Activated CD8-positive, alpha-beta memory T cell treated with anti-CD3 and anti-CD28 coated beads for 36 hours (primary cell): ENCODE measurements around the gene MEPE. TPM values are rescaled to one million over a fixed set of nuclear protein-coding genes. Genes with fewer than 3 reads are reported as not detected.

Source experiments
- CTCF ChIA-PET: fragments of 350-600 bp; sonication (Branson Sonifier 250); formaldehyde crosslinking; loops from one replicate; lab custom pipeline; 2021; ENCODE audit warnings: antibody characterized with exemption; lab: Charles Lee
- POLR2A ChIA-PET: fragments of 350-600 bp; sonication (Branson Sonifier 250); formaldehyde crosslinking; loops from one replicate; lab custom pipeline; 2021; ENCODE audit warnings: antibody characterized with exemption; lab: Charles Lee
- total RNA-seq, 2 experiments: library from RNA; stranded (reverse); gene quantifications; one replicate each; pipeline ENCODE4 v1.2.3, GENCODE V29; 2021

The MEPE gene
- total RNA-seq, 2 experiments from 2014 or later = not detected

DNA sequence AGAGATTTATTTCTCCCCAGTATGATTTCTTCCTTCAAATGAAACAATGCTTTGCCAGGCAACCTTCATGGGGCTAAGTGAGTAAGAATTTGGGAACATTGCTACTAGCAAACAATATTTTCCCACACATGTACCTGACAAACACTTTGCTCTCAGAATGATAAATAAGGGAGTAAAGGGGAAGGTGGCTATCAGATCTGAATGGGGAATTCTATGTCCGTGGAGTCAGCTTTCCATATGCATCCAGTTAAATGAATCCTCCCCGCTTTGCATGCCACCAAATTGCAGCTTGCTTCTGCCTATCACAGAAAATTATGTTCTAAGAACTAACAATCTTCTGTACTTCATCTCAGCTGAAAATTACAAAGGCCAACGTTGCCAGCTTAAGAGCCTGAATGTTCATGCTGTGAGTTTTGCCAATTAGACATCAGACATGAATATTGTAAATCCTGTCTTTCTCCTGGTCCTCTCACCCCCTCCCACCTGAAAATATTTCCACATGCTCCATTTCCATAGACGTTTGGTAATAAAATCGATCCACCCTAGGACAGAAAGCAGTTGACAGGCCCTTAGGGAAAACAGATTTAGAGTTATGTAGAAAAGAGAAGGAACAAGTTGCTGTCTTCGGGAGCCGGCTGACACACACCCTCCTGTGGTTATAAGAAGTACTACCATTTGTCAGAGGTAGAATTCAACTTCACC, 6.3 kb downstream of the MEPE start:
- CTCF ChIA-PET = no interaction called here
- POLR2A ChIA-PET = no interaction called here

DNA sequence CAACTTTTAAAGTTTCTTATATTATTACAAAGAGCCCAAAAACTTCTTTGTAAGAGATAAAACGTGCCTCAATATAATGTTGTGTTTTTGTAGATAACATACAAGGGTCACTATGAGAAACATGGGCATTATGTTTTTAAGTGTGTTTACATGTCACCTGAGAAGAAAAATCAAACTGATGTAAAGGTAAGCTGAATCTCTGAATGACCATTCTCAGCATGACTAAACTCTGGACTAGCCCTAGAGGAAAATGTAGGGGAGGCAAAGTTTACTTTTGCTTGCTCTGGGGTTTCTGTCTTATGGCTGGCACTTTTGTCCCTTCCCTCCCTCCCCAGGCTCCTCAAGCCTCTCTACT, 6.8 kb downstream of the MEPE start:
- ChIA-PET POLR2A (no interaction called here), CTCF (no interaction called here)

DNA sequence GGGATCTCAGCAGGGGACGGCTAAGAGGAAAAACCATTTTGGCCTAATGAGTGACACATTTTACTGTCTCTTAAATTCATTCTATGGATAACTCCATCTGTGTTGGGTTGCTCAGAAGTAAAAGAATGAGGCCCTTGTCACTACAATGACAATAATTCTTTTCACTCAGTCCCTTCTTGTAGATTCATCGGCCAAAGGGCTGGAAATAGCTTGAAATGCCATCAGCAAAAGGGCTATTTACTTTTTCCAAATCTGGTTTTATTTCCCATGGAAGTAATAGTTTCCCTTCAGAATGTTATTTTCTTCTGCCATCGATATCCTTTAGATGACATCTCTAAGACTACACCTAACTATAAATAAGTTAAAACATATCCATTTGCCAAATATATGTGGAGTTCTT, 7.4 kb downstream of the MEPE start:
- ChIA-PET CTCF (no interaction called here), POLR2A (no interaction called here)

GRCh38 chr4:87843936-87844335, 11.2 kb downstream of the MEPE start:
- CTCF ChIA-PET = no interaction called here
- POLR2A ChIA-PET = no interaction called here

GRCh38 chr4:87844452-87844851, 11.7 kb downstream of the MEPE start:
- POLR2A ChIA-PET = no interaction called here
- CTCF ChIA-PET = no interaction called here

GRCh38 chr4:87846226-87846625, 13.5 kb downstream of the MEPE start:
- ChIA-PET POLR2A (no interaction called here), CTCF (no interaction called here)

GRCh38 chr4:87848622-87849351, 16.0 kb downstream of the MEPE start:
- POLR2A ChIA-PET = no interaction called here
- CTCF ChIA-PET = interaction anchor here (0.8 to 1.5 kb wide), 8 partner anchors 9 to 363 kb away, joined by 3 to 6 read pairs (median 3); no protein-coding TSS in a partner anchor

DNA sequence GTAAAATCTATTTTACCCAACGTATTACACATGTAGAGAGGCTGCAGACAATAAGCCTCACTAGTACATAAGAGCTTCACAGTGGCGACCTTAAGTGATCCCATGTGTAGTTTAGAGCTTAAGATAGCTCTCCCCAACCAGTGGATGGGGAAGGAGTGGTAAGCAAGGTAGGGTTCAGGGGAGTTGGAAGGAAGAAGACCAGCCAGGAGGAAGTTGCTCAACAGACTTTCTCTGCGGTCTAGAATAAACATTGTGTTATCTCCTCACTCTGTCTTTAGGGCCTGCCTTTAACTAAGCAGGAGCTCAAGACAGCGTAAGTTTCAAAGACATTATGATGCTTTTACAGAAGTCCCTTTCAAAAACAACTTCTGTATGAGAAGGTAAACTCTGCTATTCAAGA, 16.8 kb downstream of the MEPE start:
- CTCF ChIA-PET = interaction anchor here (0.8 to 1.5 kb wide), 6 partner anchors 156 to 362 kb away, joined by 3 to 6 read pairs (median 3); no protein-coding TSS in a partner anchor
- POLR2A ChIA-PET = no interaction called here

DNA sequence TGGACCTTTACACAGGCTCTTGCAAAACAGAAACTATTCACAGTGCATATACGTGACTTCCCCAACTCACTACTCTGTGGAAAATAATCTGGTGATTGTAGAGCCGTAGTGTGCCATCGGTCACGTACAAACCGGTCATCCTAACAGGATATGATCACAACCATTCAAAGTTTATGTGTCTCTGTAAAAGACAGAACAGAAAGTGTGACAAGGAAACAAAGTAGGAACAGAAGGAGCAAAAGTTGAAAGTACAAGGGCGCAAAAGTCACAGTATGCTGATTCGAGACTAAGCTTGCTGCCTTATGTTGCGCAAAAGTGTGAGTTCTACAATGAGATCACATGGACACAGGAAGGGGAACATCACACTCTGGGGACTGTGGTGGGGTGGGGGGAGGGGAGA, 18.6 kb downstream of the MEPE start:
- ChIA-PET POLR2A (no interaction called here), CTCF (interaction anchor here (1.2 to 2.6 kb wide), 2 partner anchors 122 to 361 kb away, joined by 3 to 8 read pairs; no protein-coding TSS in a partner anchor)

GRCh38 chr4:87851953-87852352, 19.2 kb downstream of the MEPE start:
- POLR2A ChIA-PET = no interaction called here
- CTCF ChIA-PET = interaction anchor here (1.2 to 2.6 kb wide), 2 partner anchors 358 to 360 kb away, joined by 3 to 8 read pairs; no protein-coding TSS in a partner anchor

DNA sequence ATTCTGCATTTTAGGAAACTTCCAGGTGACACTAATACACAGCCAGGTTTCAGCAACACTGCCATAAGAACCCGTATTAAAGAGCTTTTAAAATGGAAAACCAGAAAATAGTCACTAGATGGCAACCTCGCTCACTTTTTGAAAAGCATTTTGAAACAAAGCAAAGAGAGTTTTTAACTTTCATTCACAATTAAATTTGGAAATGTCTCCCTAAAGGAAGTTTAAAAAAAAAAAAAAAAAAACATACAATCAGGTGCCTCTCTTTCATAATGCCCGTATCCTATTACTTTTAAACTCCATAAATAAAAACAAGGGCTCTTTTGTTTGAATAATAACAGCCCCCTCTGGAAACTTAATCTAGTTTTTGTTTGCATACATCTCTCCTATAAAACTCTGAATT, 20.3 kb downstream of the MEPE start:
- ChIA-PET CTCF (interaction anchor here (0.7 to 2.6 kb wide), 4 partner anchors 121 to 519 kb away, joined by 3 to 8 read pairs (median 3); no protein-coding TSS in a partner anchor), POLR2A (no interaction called here)

GRCh38 chr4:87853891-87854290, 21.1 kb downstream of the MEPE start:
- CTCF ChIA-PET = interaction anchor here (1.1 kb wide), 1 partner anchor 120 kb away, joined by 3 read pairs; no protein-coding TSS in a partner anchor
- POLR2A ChIA-PET = no interaction called here

DNA sequence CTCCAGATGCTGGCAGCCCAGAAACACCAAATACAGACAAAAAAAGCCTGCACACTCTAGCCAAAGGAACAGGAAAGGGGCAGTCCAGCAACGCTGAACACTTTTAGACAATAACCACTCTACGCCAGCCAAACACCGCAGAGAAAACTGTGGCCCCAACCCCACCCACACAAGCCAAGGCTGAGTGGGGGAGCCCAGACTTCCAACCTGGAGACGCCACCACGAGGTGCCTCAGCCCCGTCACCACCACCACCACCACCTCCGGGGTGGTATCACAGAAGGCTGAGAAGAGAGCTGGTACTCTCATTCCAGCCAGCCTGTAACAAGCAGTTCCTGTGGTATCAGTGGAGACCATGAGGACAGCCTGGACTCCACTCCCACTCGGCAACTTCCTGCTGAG, 22.8 kb downstream of the MEPE start:
- ChIA-PET POLR2A (no interaction called here), CTCF (no interaction called here)

DNA sequence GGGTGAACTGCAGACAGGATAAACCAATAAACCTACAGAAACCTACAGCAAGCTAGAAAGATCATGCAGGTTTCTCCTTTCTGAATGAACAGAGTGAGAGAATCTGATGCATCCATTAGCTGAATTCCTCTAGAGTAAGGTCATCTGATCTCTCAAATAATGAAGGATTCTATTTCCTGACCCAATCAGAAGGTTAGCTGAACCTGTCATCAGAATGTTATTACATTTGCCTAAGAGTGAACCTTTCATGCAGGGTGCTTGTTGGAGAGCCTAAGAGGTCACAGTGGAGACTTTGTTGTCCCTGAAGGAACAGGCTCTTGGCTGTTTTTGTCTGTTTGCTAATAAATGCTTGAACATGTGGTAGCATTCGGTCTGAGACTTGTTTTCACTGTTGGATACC, 24.0 kb downstream of the MEPE start:
- CTCF ChIA-PET = no interaction called here
- POLR2A ChIA-PET = no interaction called here

GRCh38 chr4:87857789-87858188, 25.0 kb downstream of the MEPE start:
- POLR2A ChIA-PET = no interaction called here
- CTCF ChIA-PET = interaction anchor here (1.4 kb wide), 1 partner anchor 9 kb away, joined by 4 read pairs; no protein-coding TSS in a partner anchor

DNA sequence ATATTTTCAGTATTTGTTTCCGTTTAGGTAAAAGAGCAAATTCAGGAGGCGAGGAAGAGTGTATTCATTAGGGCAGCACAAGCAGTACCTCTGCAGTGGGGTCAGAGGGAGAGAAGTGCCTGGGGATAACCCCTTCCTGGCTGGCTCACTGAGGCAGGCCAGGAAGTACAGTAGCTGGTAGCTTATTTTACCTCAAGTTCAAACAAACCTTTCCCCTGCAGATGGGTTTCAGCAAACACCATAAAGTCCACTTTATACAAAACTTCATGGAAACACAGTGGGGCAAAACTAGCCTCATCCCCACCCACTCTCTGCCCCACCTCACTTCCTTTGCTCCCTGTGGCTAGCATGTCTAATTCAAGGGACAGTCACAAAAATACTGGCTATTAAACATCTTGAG, 29.5 kb downstream of the MEPE start:
- CTCF ChIA-PET = no interaction called here
- POLR2A ChIA-PET = no interaction called here

- POLR2A ChIA-PET = no interaction called here
- CTCF ChIA-PET = no interaction called here
These were observed 30.7 kb downstream of the MEPE start for GRCh38 chr4:87863486-87863885.

- ChIA-PET CTCF (no interaction called here), POLR2A (no interaction called here)
These were observed 31.6 kb downstream of the MEPE start for GRCh38 chr4:87864321-87864720.

- ChIA-PET CTCF (no interaction called here), POLR2A (no interaction called here)
These were observed 32.5 kb downstream of the MEPE start for GRCh38 chr4:87865288-87865687.

DNA sequence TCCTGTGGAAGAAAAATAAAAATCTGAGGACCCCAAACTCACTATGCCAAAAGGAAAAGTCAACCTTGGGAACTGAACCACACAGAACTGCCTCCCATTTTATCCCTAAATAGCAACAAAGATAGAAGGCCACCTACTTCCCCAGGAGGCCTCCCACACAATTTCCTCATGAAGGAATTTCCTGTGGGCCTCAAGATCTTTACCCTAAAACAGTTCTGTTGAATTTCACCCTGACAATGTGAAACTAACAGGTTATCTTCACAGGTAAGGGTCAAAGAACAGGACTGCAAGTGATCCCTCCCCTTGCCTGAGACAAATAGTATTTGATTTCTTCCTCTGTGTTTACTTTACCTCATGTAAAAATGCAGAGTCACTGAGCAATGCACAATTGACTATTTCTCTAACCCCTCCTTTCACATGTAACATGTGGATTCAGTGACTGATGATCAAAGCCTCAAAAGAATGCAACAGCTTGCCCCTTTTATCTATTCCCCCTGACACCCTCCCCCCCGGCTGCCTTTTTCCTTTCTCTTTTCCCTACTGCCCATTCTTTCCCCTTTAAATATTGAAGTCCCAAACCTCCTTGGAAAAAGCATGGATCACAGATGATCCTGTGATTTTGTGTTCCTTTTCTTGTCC, 33.3 kb downstream of the MEPE start:
- ChIA-PET CTCF (no interaction called here), POLR2A (no interaction called here)
